Endodermal cell (in vitro differentiated cells): ENCODE data around the gene DCC. TPM values are rescaled to one million over a fixed set of nuclear protein-coding genes. Genes with fewer than 3 reads are reported as not detected.

Source experiments
- DNase-seq: peaks from one replicate; pipeline ENCODE4 v3.0.0-alpha.2; 2017
- H3K27ac ChIP-seq: 2 replicates; pipeline ENCODE4 v1.5.1; 2013; ENCODE audit warnings: mild to moderate bottlenecking, low read depth, low read length, moderate library complexity
- H3K27me3 ChIP-seq: 2 replicates; pipeline ENCODE4 v1.6.1; 2013; ENCODE audit warnings: mild to moderate bottlenecking, low read length, moderate library complexity; ENCODE audit not compliant: insufficient read depth, control insufficient read depth, poor library complexity, severe bottlenecking
- H3K36me3 ChIP-seq: 2 replicates; pipeline ENCODE4 v1.7.0; 2013; ENCODE audit warnings: mild to moderate bottlenecking, low read length, moderate library complexity; ENCODE audit not compliant: control insufficient read depth, insufficient read depth
- H3K4me1 ChIP-seq: one replicate; pipeline ENCODE4 v1.7.0; 2013; ENCODE audit warnings: low read length; ENCODE audit not compliant: control insufficient read depth, insufficient read depth
- H3K4me3 ChIP-seq: 2 replicates; pipeline ENCODE4 v1.5.1; 2013; ENCODE audit warnings: mild to moderate bottlenecking, low read length, moderate library complexity
- H3K9ac ChIP-seq: 2 replicates; pipeline ENCODE4 v1.6.1; 2013; ENCODE audit warnings: mild to moderate bottlenecking, low read length, moderate library complexity; ENCODE audit not compliant: poor library complexity, severe bottlenecking; ENCODE audit errors: extremely low read depth
- H3K9me3 ChIP-seq: 2 replicates; pipeline ENCODE4 v1.6.1; 2013; ENCODE audit warnings: mild to moderate bottlenecking, low read length, moderate library complexity; ENCODE audit not compliant: control insufficient read depth
- H3K27ac Mint-ChIP-seq: 2 replicates; pipeline ENCODE4 v1.8.0; 2020; ENCODE audit warnings: mixed read lengths
- H3K27me3 Mint-ChIP-seq: 2 replicates; pipeline ENCODE4 v1.8.0; 2021; ENCODE audit warnings: mild to moderate bottlenecking, mixed read lengths; ENCODE audit not compliant: insufficient read depth
- H3K36me3 Mint-ChIP-seq: 2 replicates; pipeline ENCODE4 v1.8.0; 2020; ENCODE audit warnings: low read depth, mixed read lengths
- H3K4me1 Mint-ChIP-seq: 2 replicates; pipeline ENCODE4 v1.8.0; 2020; ENCODE audit warnings: mixed read lengths
- H3K4me3 Mint-ChIP-seq: 2 replicates; pipeline ENCODE4 v1.8.0; 2020; ENCODE audit warnings: mild to moderate bottlenecking, moderate library complexity, mixed read lengths
- H3K9me3 Mint-ChIP-seq: 2 replicates; pipeline ENCODE4 v1.8.0; 2020; ENCODE audit warnings: mild to moderate bottlenecking, mixed read lengths
- CTCF ChIP-seq: fragments of 200-600 bp; sonication (generic); conservative IDR thresholded peaks from 2 replicates; pipeline ENCODE4 v1.5.0; 2021; ENCODE audit warnings: antibody characterized with exemption, mild to moderate bottlenecking
- WGBS, 2 experiments: methylation state at CpG; one replicate each; pipeline versions ENCODE4 v1.1.5 to v1.1.7; 2013; ENCODE audit warnings: missing lambda C conversion rate in 2 of 2, mixed read lengths in 1 of 2; ENCODE audit not compliant: insufficient coverage in 1 of 2, insufficient read length in 1 of 2; 5-methylcytosine and 5-hydroxymethylcytosine counted together
- total RNA-seq, 2 donors: library from RNA; stranded (reverse); fragmentation: NEBNext Ultra II Directional in 1 of 2; extraction: Animal tissue kit (Norgen Biotek cat#: 25700) in 1 of 2; gene quantifications; 2 replicates in 1 of 2; 3 replicates in 1 of 2; pipeline ENCODE4 v1.2.1, GENCODE V29; 2021

DCC gene
- total RNA-seq, 2 donors from 2014 or later, result 0.77 to 0.97 TPM

DNA sequence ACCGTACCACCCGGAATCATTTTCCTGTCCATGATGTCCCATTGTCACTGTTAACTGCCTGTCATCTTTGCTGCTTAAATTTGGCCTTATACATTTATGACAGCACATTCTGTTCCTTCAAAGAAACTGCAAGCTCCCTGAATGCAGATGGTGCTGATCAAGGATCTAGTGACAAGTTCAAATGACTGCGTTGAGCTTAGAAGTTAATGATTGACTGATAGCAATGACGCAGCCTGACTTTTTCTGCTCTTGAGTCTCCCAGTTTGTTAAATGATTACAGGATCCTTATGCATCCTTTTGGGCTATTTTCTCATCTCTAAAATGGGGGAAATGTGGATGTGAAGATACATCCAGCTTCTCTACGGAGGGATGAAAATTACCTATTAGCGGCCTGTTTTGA, 159.0 kb downstream of the DCC start:
- DNase-seq, result no peak
- no peak overlapping the region for H3K9ac ChIP-seq
- H3K36me3 ChIP-seq, result no peaks in the 10 kb centered on the region
- no peaks in the 10 kb centered on the region for H3K27me3 ChIP-seq
- peaks cover 2% of the 10 kb centered on the region for H3K9me3 ChIP-seq
- no peak overlapping the region for H3K4me3 Mint-ChIP-seq
- 50 to 76% methylated on average over 2 to 6 of the region's 6 CpGs for WGBS, 2 experiments
- no peaks in the 10 kb centered on the region for H3K36me3 Mint-ChIP-seq
- no peak overlapping the region for H3K4me3 ChIP-seq
- no peaks in the 10 kb centered on the region for H3K4me1 ChIP-seq
- peaks cover 3% of the 10 kb centered on the region for H3K4me1 Mint-ChIP-seq
- peaks cover 2% of the 10 kb centered on the region for H3K9me3 Mint-ChIP-seq
- no peaks in the 10 kb centered on the region for H3K27me3 Mint-ChIP-seq
- H3K27ac ChIP-seq, result peak overlapping the region; percentile 18
- TF ChIP-seq CTCF, result no peak
- H3K27ac Mint-ChIP-seq, result no peak overlapping the region

DNA sequence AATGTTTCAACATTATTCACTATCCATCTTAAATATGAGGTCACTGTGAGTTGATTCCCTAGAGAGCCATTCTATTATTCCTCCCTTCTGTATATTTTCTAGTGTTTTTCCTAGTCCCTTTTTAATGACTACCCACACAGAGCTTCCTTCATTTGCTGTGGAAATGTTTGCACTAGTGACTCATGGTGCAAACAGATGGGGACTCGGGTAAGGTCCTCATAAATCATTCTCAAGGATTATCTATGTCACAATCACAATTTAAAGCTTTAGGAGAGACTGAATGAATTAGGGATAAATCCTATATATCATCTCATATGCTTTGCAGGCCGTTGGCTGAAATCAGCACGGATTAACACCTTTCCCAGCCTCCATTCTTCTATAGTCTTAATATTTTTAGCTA, 159.6 kb downstream of the DCC start:
- Mint-ChIP-seq H3K27me3 (no peaks in the 10 kb centered on the region), H3K9me3 (no peaks in the 10 kb centered on the region), H3K4me3 (no peak overlapping the region), H3K36me3 (no peaks in the 10 kb centered on the region), H3K4me1 (peaks cover 3% of the 10 kb centered on the region), H3K27ac (no peak overlapping the region)
- DNase-seq, result no peak
- Histone ChIP-seq H3K4me1 (no peaks in the 10 kb centered on the region), H3K9ac (no peak overlapping the region), H3K27ac (peak overlapping the region; percentile 49), H3K4me3 (no peak overlapping the region), H3K36me3 (no peaks in the 10 kb centered on the region), H3K27me3 (no peaks in the 10 kb centered on the region), H3K9me3 (no peaks in the 10 kb centered on the region)
- WGBS, 2 experiments, result 86 to 90% methylated on average over 2 to 3 of the region's 3 CpGs
- TF ChIP-seq CTCF, result no peak

DNA sequence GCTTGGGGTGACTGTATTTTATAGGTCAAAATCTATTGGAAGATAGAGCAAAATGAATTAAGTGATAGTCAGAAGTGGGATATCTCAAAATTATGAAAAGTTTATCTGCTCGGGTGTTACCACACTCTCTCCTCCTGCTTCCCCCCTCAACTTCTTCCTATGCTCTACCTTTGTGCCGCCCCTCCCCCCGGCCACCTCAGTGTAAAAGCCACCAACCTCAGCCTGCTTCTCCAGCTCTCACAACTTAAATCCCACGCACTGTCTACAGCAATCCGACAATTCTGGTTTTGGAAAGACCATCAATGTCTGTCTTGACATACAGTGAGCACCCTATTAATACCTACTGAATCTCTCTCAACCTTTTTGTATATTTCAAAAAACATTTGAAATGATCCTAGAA, 164.6 kb downstream of the DCC start:
- Histone ChIP-seq H3K27ac (no peak overlapping the region), H3K4me1 (no peaks in the 10 kb centered on the region), H3K27me3 (no peaks in the 10 kb centered on the region), H3K36me3 (no peaks in the 10 kb centered on the region), H3K4me3 (no peak overlapping the region), H3K9me3 (no peaks in the 10 kb centered on the region), H3K9ac (no peak overlapping the region)
- H3K9me3 Mint-ChIP-seq, result no peaks in the 10 kb centered on the region
- no peaks in the 10 kb centered on the region for H3K4me1 Mint-ChIP-seq
- H3K27me3 Mint-ChIP-seq, result no peaks in the 10 kb centered on the region
- no peak overlapping the region for H3K27ac Mint-ChIP-seq
- no peak for DNase-seq
- TF ChIP-seq CTCF, result no peak
- WGBS, 2 experiments, result 85 to 89% methylated on average over 4 to 5 of the region's 5 CpGs
- no peak overlapping the region for H3K4me3 Mint-ChIP-seq
- H3K36me3 Mint-ChIP-seq, result no peaks in the 10 kb centered on the region
